IPS-NIHi7 (cell line): ENCODE data around the gene INPP1.

ENCODE experiments used
- DNase-seq: peaks from one replicate; pipeline ENCODE4 v3.0.0; 2012; ENCODE audit warnings: mixed read lengths; ENCODE audit errors: extremely low spot score

INPP1 gene

DNA sequence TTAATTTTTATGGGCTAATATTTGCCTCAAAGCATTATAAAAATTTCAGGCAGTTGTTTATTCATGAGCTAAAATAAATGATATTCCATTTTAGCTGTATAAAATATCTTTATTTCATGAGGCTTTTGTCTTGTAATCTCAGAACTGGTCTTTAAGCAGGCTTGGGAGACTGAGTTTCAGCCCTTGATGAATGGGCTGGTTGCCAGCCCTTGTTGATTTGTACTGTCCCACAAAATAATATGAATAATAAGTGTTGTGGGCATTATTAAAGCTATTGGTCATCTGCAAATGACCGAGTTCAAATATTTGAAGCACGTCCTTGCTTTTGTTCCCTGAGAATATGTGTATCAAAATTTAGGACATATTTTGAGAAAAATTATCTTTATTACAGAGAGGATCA is 18.2 kb downstream of the INPP1 start:
- no peak for DNase-seq

- no peak for DNase-seq
Observed at GRCh38 chr2:190362894-190363293, 19.5 kb downstream of the INPP1 start.

DNA sequence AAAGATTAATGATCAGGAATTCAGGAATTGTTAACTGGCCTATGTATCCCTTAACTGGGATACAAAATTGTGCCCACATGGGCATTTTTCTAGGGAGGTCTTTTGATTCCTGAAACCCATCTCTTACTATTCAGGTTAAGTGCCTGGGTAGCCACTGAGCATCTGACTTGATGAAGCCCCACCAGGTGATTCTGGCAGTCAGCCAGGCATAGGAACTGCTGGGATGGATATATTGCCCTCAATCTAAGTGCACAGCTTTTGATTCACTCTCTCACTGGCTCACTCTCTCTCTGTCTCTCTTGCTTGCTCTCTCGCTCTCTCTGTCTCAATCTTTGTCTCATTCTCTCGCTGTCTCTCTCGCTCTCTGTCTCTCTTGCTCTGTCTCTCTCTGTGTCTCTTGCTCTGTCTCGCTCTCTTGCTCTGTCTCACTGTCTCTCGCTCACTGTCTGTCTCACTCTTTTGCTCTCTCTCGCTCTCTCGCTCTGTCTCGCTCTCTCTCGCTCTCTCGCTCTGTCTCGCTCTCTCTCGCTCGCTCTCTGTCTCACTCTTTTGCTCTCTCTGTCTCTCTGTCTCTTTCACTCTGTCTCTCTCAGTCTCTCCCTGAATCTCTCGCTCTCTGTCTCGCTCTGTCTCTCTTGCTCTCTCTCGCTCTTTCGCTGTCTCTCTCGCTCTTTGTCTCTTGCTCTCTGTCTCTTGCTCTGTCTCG is 22.3 kb downstream of the INPP1 start:
- DNase-seq: no peak

DNA sequence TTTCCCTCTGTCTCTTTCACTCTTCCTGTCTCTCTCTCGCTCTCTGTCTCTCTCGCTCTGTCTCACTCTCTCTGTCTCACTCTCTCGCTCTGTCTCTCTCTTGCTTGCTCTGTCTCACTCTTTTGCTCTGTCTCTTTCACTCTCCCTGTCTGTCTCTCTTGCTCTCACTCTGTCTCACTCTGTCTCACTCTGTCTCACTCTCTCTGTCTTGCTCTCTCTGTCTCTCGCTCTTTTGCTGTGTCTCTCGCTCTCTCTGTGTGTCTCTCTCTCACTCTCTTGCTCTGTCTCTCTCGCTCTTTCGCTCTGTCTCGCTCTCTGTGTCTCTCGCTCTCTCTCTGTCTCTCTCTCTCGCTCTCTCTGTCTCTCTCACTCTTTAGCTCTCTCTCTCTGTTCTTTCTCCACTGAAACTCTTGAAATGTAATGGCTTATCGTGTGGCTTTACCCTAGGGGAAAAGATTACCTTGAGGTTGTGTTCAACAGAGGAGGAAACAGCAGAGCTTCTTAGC is 22.9 kb downstream of the INPP1 start:
- DNase-seq: no peak

GRCh38 chr2:190367091-190367490 is 23.7 kb downstream of the INPP1 start:
- no peak for DNase-seq

DNA sequence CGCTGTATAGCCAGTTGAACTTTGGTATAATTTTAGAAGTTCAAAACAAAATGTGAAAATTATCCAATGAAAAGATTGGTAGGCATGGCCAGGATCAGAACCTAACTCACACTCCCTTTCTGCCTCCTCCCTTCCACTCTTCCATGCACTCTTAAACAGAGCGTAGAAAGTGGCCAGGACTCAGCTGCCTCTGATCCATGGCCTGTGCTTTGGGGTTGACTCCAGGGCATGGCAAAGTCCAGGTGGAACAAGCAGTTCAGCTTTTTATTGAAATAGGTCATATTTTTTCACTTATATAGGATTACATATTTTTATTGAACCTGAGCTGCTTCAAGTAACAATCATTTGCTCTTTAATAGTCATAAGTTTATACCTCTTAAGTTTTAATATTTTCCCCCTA is 26.2 kb downstream of the INPP1 start:
- no peak for DNase-seq

DNA sequence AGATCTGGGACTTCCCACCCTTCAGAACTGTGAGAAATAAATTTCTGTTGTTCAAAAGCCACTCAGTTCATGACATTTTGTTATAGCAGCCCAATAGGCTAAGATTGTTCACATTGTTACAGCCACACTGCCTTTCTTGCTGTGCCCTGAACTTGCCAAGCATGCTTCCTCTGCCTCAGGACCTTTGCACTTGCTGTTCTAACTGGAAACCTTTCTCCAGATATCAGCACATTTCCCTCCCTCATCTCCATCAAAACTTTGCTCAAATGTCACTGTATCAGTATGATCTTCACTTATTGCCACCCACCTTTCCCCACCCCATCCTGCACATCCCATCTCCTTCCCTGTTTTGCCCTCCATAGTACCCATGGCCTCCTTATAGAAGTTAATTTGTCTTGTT is 32.7 kb downstream of the INPP1 start:
- no peak for DNase-seq

GRCh38 chr2:190376591-190377245 is 33.3 kb downstream of the INPP1 start:
- DNase-seq: no peak

DNA sequence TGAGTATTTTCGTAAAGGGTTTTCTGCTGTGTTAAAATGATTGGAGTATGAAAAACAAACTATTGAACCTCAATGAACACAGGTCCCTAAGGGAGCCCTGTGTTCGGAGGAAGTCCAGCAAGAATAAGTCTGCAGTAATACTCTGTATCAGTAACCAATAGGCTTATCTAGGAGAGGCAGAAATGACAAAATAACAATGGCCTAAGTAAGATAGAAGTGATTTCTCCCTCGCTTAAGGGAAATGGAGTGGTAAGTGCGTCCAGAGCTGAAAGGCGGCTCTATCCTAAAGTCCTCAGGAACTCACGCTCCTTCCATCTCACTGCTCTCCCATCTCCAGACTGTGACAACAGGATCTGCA is 35.5 kb downstream of the INPP1 start:
- no peak for DNase-seq

- DNase-seq: no peak
Observed at GRCh38 chr2:190379249-190379964, 36.0 kb downstream of the INPP1 start.

GRCh38 chr2:190380962-190381412 is 37.6 kb downstream of the INPP1 start:
- DNase-seq: no peak

- peak; percentile 60 for DNase-seq
Observed at GRCh38 chr2:190382851-190383250, 39.5 kb downstream of the INPP1 start.

GRCh38 chr2:190387422-190387821 is 44.0 kb downstream of the INPP1 start:
- no peak for DNase-seq

DNA sequence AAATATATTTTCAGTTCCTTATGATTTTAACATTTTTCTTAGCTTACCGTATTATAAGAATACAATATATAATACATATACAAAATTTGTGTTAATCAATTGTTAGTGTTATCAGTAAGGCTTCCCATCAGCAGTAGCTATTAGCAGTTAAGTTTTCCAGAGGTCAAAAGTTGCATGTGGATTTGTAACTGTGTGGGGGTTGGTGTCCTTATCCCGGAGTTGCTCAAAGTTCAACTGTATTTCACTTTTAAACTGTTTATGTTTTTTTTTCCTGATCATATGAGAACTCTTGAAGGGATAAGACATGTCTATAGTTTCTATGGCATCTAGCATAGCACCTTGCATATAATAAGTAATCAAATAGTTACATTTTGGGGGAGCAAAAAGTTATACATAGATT is 52.9 kb downstream of the INPP1 start:
- no peak for DNase-seq

DNA sequence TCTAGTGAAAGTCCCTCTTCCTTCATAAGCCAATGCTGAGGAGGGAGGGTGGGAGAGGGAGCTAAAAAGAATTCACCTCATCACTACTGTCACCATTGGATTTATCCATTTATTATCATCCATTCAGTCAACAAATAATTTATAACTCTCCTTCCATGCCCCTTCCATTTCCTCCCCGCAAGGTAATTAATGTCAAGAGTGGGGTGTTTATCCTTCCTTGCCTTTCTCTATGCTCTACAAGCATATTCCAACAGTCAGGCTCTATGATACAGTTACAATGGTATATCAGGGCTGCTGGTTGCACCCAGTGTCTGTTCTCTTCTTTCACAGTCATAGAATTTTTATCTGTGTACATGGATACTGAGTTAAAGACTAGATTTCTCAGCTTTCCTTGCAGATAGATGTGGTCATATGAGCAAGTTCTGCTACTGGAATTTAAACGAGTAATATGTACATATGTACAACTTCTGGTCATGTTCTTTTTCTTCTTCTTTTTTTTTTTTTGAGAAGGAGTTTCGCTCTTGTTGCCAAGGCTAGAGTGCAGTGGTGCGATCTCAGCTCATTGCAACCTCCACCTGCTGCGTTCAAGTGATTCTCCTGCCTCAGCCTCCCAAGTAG is 59.7 kb downstream of the INPP1 start:
- no peak for DNase-seq

DNA sequence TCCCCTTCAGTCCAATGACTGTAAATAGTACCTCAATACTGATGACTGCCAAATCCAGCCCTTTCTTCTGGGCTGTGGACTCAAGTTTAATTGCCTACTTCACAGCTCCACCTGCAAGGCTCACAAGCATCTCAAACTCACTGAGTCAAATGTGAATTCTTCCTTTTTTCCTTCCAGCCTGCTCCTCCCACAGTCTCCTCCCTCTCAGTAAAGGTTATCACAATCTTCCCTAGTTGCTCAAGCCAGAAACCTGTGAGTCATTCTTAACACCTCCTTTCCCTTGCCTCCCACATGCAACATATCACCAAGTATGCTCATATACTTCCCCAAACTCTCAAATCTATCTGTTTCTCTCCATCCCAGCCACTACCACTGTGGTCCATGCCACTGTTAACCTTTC is 61.1 kb downstream of the INPP1 start:
- no peak for DNase-seq

DNA sequence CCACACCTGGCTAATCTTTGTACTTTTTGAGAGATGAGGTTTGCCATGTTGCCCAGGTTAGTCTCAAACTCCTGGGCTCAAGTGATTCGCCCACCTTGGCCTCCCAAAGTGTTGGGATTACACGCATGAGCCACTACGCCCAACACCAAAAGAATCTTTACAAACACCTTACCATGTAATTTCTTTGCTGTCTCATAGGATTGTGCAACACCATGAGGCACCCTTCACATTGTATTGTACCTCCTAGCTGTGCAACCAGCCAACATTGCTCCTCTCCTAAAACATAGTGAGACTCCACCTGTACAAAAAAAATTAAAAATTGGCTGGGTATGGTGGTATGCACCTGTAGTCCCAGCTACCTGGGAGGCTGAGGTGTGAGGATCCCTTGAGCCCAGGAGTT is 61.7 kb downstream of the INPP1 start:
- no peak for DNase-seq

GRCh38 chr2:190405995-190406394 is 62.6 kb downstream of the INPP1 start:
- DNase-seq: no peak

DNA sequence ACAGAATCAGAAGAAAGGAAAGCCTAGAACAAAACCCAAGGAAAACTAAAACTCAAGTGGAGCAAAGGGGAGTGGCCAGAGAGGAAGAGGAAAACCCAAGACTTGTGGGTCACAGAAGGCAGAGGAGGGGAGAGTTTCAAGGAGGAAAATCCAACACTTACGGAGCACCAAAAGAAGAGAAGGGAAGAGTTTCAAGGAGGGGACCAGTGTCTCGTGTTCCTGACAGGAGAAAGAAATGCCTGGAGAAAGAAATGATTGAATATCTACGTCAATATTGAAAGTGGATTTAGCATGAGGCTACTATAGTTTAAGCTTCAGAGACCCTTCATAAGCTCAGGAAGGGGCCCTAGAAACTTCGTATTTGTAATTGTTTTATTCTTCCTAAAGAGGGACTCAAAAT is 63.4 kb downstream of the INPP1 start:
- no peak for DNase-seq

GRCh38 chr2:190407246-190407661 is 63.9 kb downstream of the INPP1 start:
- no peak for DNase-seq

DNA sequence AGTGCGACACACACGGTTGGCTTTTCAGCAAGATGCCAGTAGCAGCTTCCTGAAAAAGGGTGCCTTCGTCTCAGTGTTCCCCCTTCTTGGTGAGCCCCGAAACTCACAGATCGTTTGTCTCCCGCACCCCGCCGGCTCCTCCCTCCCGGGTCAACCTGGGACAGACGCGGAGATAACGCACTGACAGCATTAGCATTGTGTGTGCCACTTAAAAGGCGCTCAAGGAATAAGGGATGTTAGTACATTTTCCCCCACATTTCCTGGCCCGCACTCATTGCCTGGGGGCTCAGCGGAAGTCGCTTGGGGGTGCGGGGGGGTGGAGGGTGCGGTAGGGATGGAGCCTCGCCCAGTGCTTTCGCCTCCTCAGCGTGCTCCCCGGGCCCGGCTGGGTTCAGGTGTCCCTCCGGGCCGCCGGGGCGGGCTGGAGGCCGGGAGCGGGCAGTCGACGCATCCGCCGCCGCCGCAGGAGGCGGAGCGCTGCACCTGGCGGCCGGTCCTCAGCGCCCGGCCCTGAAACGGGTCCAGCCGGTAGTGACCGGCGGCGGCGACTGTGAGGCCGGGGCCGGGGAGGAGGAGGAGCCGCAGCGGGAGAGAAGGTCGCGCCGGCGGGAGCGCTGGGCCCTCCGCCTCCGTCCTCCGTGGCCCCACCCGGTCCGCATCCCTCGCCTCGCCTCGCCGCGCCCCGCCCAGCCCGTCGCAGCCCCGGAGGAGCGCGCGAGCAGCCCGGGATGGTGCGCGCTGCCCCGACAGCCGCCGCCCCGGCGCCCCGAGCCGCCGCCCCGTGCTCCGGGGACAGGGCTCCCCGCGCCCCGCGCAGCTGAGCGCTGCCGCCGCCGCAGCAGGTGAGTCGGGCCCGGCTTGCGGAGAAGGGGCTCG is 64.5 kb downstream of the INPP1 start, which contains the start of gene MFSD6:
MFSD6 (plus strand) TSS at position 694 of the 876 bp plus-strand sequence. CDS start 27,675 bp downstream, outside the sequence.
- DNase-seq: peak; percentile 59
